HepG2 (cell line): ENCODE results near the gene ARMC5. TPM values are rescaled to one million over a fixed set of nuclear protein-coding genes. Genes with fewer than 3 reads are reported as not detected.

ENCODE experiments used
- AKNA ChIP-seq: sonication (generic); formaldehyde crosslinking; IDR thresholded peaks from 2 replicates; pipeline ENCODE4 v1.4.0; 2020; ENCODE audit warnings: missing genetic modification reagents, borderline replicate concordance
- CC2D1A ChIP-seq: sonication (generic); formaldehyde crosslinking; IDR thresholded peaks from 2 replicates; pipeline ENCODE4 v1.8.1; 2023; ENCODE audit warnings: mild to moderate bottlenecking, missing genetic modification reagents
- HDAC6 ChIP-seq: fragments of 200-600 bp; sonication (generic); IDR thresholded peaks from 2 replicates; pipeline ENCODE4 v1.7.0; 2017; ENCODE audit warnings: mild to moderate bottlenecking, antibody characterized with exemption, low read length, low read depth
- HOXA5 ChIP-seq: sonication (generic); formaldehyde crosslinking; IDR thresholded peaks from 2 replicates; pipeline ENCODE4 v1.4.0; 2020; ENCODE audit warnings: missing genetic modification reagents
- LCORL ChIP-seq, 2 experiments: fragments of 450-650 bp in 1 of 2; sonication (generic) in 1 of 2; formaldehyde crosslinking in 1 of 2; IDR thresholded peaks; 2 replicates each; pipeline versions ENCODE4 v1.5.0 to v1.6.1; 2017 to 2020; ENCODE audit warnings: antibody characterized with exemption in 1 of 2, missing genetic modification reagents in 1 of 2
- MXD3 ChIP-seq: IDR thresholded peaks from 2 replicates; pipeline ENCODE4 v1.6.1; 2016; ENCODE audit warnings: mild to moderate bottlenecking, missing biosample characterization, missing genetic modification reagents
- NCOR1 ChIP-seq: fragments of 200-600 bp; sonication (generic); IDR thresholded peaks from 2 replicates; pipeline ENCODE4 v1.7.0; 2017; ENCODE audit warnings: antibody characterized with exemption, low read length, borderline replicate concordance
- NFIB ChIP-seq: sonication (generic); formaldehyde crosslinking; IDR thresholded peaks from 2 replicates; pipeline ENCODE4 v1.9.0; 2021; ENCODE audit warnings: missing genetic modification reagents, mild to moderate bottlenecking, borderline replicate concordance
- RXRB ChIP-seq: IDR thresholded peaks from 2 replicates; pipeline ENCODE4 v1.6.1; 2016; ENCODE audit warnings: borderline replicate concordance, missing genetic modification reagents, missing compliant biosample characterization
- TFE3 ChIP-seq: IDR thresholded peaks from 2 replicates; pipeline ENCODE4 v1.6.1; 2016
- TRIM22 ChIP-seq: fragments of 450-650 bp; IDR thresholded peaks from 2 replicates; pipeline ENCODE4 v1.6.1; 2017
- ZBTB7B ChIP-seq: sonication (generic); formaldehyde crosslinking; IDR thresholded peaks from 2 replicates; pipeline ENCODE4 v1.4.0; 2020; ENCODE audit warnings: missing genetic modification reagents
- ZFP36L2 ChIP-seq: sonication (generic); formaldehyde crosslinking; IDR thresholded peaks from 2 replicates; pipeline ENCODE4 v1.4.0; 2020; ENCODE audit warnings: missing genetic modification reagents
- ZNF124 ChIP-seq: sonication (generic); formaldehyde crosslinking; IDR thresholded peaks from 2 replicates; pipeline ENCODE4 v1.4.0; 2020; ENCODE audit warnings: missing genetic modification reagents
- ZNF256 ChIP-seq: sonication (generic); formaldehyde crosslinking; conservative IDR thresholded peaks from 2 replicates; pipeline ENCODE4 v1.4.0; 2020; ENCODE audit warnings: missing genetic modification reagents
- ZNF292 ChIP-seq: sonication (generic); formaldehyde crosslinking; IDR thresholded peaks from 2 replicates; pipeline ENCODE4 v1.8.1; 2022; ENCODE audit warnings: mild to moderate bottlenecking, low read depth, missing genetic modification reagents, borderline replicate concordance
- ZNF383 ChIP-seq: sonication (generic); formaldehyde crosslinking; IDR thresholded peaks from 2 replicates; pipeline ENCODE4 v1.4.0; 2020; ENCODE audit warnings: missing genetic modification reagents, mild to moderate bottlenecking, borderline replicate concordance
- ZNF614 ChIP-seq: IDR thresholded peaks from 2 replicates; pipeline ENCODE4 v1.6.1; 2018; ENCODE audit warnings: missing biosample characterization, missing genetic modification reagents, inconsistent platforms, borderline replicate concordance
- ZNF83 ChIP-seq: sonication (generic); formaldehyde crosslinking; IDR thresholded peaks from 2 replicates; pipeline ENCODE4 v1.4.0; 2020; ENCODE audit warnings: missing genetic modification reagents, mild to moderate bottlenecking, borderline replicate concordance
- ZSCAN21 ChIP-seq: sonication (generic); formaldehyde crosslinking; IDR thresholded peaks from 2 replicates; pipeline ENCODE4 v1.8.0; 2022; ENCODE audit warnings: mild to moderate bottlenecking, missing genetic modification reagents, moderate library complexity, borderline replicate concordance
- polyA plus RNA-seq, 8 experiments: library from polyadenylated mRNA; depleted of rRNA in 3 of 8; stranded (reverse) in 7 of 8; unstranded in 1 of 8; fragments of >200 nt; fragmentation: Illumina TruSeq in 4 of 8; extraction: Trizol in 4 of 8; gene quantifications; 2 replicates each; pipeline versions ENCODE4 v1.2.1 to v1.2.3, GENCODE V29; 2011 to 2016; ENCODE audit warnings: low read depth in 4 of 8, missing spikeins in 1 of 8, mixed read lengths in 1 of 8; ENCODE audit not compliant: insufficient read depth in 1 of 8
- total RNA-seq, 5 experiments: library from RNA; depleted of rRNA; stranded (reverse); fragments of >200 nt; fragmentation: Illumina TruSeq; extraction: Trizol; gene quantifications; 2 replicates each; pipeline ENCODE4 v1.2.3, GENCODE V29; 2016; ENCODE audit warnings: low read depth in 1 of 5

The ARMC5 gene
- total and polyA plus RNA-seq, 2 of the 13 experiments (the other 11 are each of a cell fraction or from before 2014, with no cell fraction given) = 10.8 to 22.3 TPM

GRCh38 chr16:31458073-31458843 lies 1.0 kb upstream of the ARMC5 start (continued):
- TF ChIP-seq ZSCAN21 (CRISPR knock-in tag) (peak; percentile 95), ZNF124 (CRISPR knock-in tag) (peak; percentile 88; the same call in 1 of the 2 replicates), TRIM22 (no peak), ZNF83 (CRISPR knock-in tag) (0 out of 2 replicates have a peak, but pooled peaks have one; percentile 77), MXD3 (no peak; the same call in 1 of the 2 replicates), ZBTB7B (CRISPR knock-in tag) (peak; percentile 81), ZFP36L2 (no peak), NFIB (CRISPR knock-in tag) (no peak), LCORL (IDR thresholded peaks at IDR 0.05) (no peak), LCORL (CRISPR knock-in tag; IDR thresholded peaks at IDR 0.05) (peak; percentile 90; the same call in 1 of the 2 replicates), TFE3 (CRISPR knock-in tag) (peak; percentile 84), ZNF614 (peak; percentile 97), ZNF256 (CRISPR knock-in tag) (0 out of 2 replicates have a peak, but pooled peaks have one; percentile 74), HDAC6 (no peak), RXRB (CRISPR knock-in tag) (peak; percentile 86), ZNF383 (CRISPR knock-in tag) (0 out of 2 replicates have a peak, but pooled peaks have one; percentile 15), ZNF292 (CRISPR knock-in tag) (peak; percentile 98), NCOR1 (no peak; the same call in 1 of the 2 replicates), HOXA5 (CRISPR knock-in tag) (no peak), CC2D1A (CRISPR knock-in tag) (no peak), AKNA (no peak)
